Activated CD4-positive, alpha-beta T cell treated with anti-CD3 and anti-CD28 coated beads, Interleukin-2, amount 10 ng/mL, durations not matched to agents 24 days and 14 days (primary cell): Measurements from ENCODE around the gene BST1. TPM values are rescaled to one million over a fixed set of nuclear protein-coding genes. Genes with fewer than 3 reads are reported as not detected.

Source experiments
- DNase-seq: peaks from one replicate; pipeline ENCODE4 v3.0.0; 2022
- H3K27ac Mint-ChIP-seq: one replicate; pipeline ENCODE4 v1.8.0; 2022; ENCODE audit warnings: mild to moderate bottlenecking, mixed read lengths
- H3K27me3 Mint-ChIP-seq: one replicate; pipeline ENCODE4 v1.8.0; 2022; ENCODE audit warnings: mixed read lengths
- H3K36me3 Mint-ChIP-seq: one replicate; pipeline ENCODE4 v1.8.0; 2022; ENCODE audit warnings: low read depth, mild to moderate bottlenecking, mixed read lengths
- H3K4me1 Mint-ChIP-seq: one replicate; pipeline ENCODE4 v1.8.0; 2021; ENCODE audit warnings: mixed read lengths
- H3K4me3 Mint-ChIP-seq: one replicate; pipeline ENCODE4 v1.8.0; 2022; ENCODE audit warnings: mild to moderate bottlenecking, moderate library complexity, mixed read lengths
- H3K9me3 Mint-ChIP-seq: one replicate; pipeline ENCODE4 v1.8.0; 2021; ENCODE audit warnings: mixed read lengths
- intact Hi-C: fragments of 100-400 bp; cut with micrococcal nuclease; formaldehyde crosslinking; loops from one replicate; pipeline ENCODE4 v1.15.1; 2023
- total RNA-seq: library from RNA; stranded (reverse); gene quantifications from 2 replicates; pipeline ENCODE4 v1.2.3, GENCODE V29; 2022

The BST1 gene
- total RNA-seq, 1 donor from 2014 or later: 0.72 TPM

DNA sequence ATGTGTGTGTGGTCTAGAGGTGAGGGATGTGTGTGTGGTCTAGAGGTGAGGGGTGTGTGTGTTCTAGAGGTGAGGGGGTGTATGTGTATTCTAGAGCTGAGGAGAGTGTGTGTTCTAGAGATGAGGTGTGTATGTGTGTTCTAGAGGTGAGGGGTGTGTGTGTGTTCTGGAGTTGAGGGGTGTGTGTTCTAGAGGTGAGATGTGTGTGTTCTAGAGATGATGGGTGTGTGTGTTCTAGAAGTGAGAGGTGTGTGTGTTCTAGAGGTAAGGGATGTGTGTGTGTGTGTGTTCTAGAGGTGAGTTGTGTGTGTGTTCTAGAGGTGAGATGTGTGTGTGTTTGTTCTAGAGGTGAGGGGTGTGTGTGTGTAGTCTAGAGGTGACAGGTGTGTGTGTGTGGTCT is 1.3 kb downstream of the BST1 start:
- Mint-ChIP-seq H3K9me3 (no peaks in the 10 kb centered on the region), H3K27me3 (peaks cover 25% of the 10 kb centered on the region), H3K4me1 (peaks cover 11% of the 10 kb centered on the region), H3K36me3 (no peaks in the 10 kb centered on the region), H3K27ac (no peak overlapping the region), H3K4me3 (peak overlapping the region; percentile 90)
- DNase-seq: no peak
- intact Hi-C loops: no loop called here

DNA sequence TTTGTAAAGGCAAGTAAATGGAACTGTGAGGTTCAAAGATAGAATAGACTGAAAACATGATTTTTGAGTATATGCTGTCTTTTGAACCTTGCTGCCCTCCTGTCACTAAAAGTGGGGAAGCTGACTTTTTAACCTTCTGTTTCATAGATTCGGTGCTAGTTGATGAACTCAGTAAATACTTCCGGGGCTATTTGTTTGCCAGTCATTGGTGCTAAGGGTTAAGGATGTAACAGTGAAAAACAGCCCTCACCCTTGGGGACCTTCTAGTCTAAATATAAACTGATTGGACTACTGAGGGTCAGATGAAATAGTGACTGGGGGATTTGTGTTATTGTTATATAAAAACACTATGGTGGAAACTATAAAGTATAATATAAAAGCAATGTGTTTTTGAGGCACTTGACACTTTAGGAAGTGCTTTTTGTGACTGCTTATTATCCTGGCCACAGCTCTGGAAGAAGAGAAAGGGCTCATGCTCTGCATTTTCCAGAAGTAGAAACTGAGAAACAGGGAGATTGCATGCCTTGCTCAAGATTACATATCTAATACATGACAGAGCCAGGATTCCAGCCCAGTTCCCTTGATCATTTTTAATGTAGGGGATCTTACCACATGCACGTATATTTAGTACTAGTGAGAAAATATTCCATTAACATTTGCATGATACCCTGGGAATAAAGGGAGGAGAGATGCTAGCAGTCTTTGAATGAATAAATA is 3.9 kb downstream of the BST1 start:
- H3K4me3 Mint-ChIP-seq: no peak overlapping the region
- intact Hi-C loops: no loop called here

DNA sequence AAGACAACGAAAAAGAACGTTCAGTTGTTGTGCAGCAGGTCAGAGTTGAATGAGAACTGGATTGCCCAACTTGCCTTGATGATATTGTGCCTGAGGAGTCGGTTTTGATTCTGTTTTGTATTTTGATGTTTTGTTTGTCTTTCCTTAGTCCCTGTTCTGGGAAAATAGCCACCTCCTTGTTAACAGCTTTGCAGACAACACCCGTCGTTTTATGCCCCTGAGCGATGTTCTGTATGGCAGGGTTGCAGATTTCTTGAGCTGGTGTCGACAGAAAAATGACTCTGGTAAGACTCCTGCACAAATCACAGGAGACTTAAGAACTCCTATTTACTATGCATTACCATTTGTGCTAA is 4.5 kb downstream of the BST1 start:
- intact Hi-C loops: no loop called here
- Mint-ChIP-seq H3K9me3 (no peaks in the 10 kb centered on the region), H3K27me3 (peaks cover 15% of the 10 kb centered on the region), H3K36me3 (no peaks in the 10 kb centered on the region), H3K4me3 (no peak overlapping the region), H3K27ac (no peak overlapping the region), H3K4me1 (peaks cover 9% of the 10 kb centered on the region)
- no peak for DNase-seq

More for the DNA sequence above, 3.9 kb downstream of the BST1 start:
- Mint-ChIP-seq H3K27me3 (peaks cover 15% of the 10 kb centered on the region), H3K4me1 (peaks cover 11% of the 10 kb centered on the region), H3K36me3 (no peaks in the 10 kb centered on the region), H3K9me3 (no peaks in the 10 kb centered on the region), H3K27ac (no peak overlapping the region)
- DNase-seq: no peak

DNA sequence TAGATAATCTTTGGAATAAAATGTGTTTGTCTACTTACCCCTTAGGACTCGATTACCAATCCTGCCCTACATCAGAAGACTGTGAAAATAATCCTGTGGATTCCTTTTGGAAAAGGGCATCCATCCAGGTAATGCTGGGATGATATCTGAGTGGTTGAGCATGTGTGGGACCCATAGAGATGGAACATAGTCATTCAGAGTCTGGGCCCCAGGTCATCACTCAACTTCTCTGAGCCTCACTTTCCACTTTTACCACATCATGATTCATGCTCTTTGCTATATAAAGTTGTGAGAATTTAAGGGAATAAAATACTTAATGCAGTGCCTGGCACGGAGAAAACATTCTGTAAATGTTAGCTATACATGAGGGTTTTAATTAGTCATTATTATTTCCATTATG is 8.9 kb downstream of the BST1 start:
- Mint-ChIP-seq H3K36me3 (no peaks in the 10 kb centered on the region), H3K9me3 (no peaks in the 10 kb centered on the region), H3K4me3 (no peak overlapping the region), H3K4me1 (no peaks in the 10 kb centered on the region), H3K27me3 (peaks cover 2% of the 10 kb centered on the region), H3K27ac (no peak overlapping the region)
- no peak for DNase-seq
- intact Hi-C loops: no loop called here

DNA sequence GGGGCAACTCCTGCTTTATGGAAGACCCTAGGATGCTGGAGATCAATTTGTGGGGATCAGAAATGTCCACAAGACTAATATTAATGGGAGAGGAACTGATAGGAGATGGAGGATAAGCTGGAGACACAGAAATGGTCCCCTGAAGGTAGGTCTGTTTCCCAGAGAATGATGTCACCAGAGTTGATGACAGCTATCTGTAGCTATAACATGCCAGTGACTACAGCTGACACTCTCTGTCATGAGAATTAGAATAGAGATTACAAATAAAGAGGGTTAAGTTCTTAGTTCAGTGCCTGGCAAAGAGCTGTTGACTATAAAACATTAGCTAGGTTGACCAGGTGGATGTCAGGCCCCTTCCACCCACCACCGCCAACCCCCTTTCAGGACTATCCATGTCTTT is 9.3 kb downstream of the BST1 start:
- Mint-ChIP-seq H3K4me3 (no peak overlapping the region), H3K9me3 (no peaks in the 10 kb centered on the region), H3K27ac (no peak overlapping the region), H3K4me1 (no peaks in the 10 kb centered on the region), H3K27me3 (peaks cover 2% of the 10 kb centered on the region), H3K36me3 (no peaks in the 10 kb centered on the region)
- intact Hi-C loops: no loop called here
- DNase-seq: no peak

DNA sequence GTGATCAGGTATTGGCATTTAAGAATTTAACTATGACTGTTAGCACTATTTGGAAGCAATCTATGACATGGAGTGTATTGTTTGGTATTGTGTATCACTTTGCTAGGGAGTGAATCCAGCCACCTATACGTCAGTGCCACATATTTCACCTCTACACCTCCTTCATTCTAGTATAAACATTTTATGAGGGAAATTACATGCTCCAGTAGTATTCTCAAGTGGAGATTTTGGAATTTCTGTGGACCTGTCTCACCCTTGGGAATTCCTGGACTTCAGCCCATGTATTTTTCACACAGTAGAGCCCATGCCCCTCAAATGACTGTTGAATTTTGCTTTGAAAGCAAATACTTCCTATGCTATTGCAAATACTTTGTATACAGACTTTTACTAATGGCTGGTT is 11.3 kb downstream of the BST1 start:
- intact Hi-C loops: no loop called here
- H3K4me1 Mint-ChIP-seq: no peaks in the 10 kb centered on the region
- peaks cover 2% of the 10 kb centered on the region for H3K27me3 Mint-ChIP-seq

DNA sequence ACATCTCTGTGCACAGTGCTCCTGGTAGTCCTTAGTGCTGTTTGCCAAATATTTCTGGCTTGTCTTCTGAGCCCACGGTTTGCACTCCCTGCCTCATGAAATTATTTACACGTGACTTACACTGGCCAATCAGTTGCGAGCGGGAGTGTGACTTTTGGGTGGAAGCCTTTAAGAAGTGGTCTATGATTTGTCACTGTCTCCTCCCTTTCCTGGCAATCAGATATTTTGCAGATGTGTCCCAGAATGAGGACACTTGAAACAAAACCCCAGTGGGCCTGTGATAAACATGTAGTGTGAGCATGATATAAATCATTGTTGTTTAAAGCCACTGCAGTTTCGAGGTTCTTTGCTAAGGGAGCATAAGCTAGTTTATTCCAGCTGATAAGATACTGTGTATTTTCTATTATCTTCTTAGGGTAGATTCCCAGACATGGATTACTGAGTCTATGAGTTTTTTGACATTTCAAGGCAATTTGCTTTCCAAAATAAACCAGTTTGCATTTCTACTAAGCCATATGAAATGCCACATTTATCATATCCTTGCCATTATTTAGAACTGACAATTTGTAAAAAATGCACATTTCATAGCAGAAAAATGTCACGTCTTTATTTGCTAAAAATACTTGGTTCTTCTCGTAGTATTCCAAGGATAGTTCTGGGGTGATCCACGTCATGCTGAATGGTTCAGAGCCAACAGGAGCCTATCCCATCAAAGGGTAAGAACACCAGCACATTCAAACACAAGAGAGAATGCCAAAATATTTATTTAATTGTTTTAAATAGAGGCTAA is 12.0 kb downstream of the BST1 start:
- Mint-ChIP-seq H3K4me1 (no peaks in the 10 kb centered on the region), H3K27me3 (peaks cover 2% of the 10 kb centered on the region), H3K27ac (no peak overlapping the region), H3K9me3 (no peaks in the 10 kb centered on the region), H3K4me3 (no peak overlapping the region), H3K36me3 (no peaks in the 10 kb centered on the region)
- intact Hi-C loops: no loop called here
- DNase-seq: no peak

More for the DNA sequence above, 11.3 kb downstream of the BST1 start:
- Mint-ChIP-seq H3K36me3 (no peaks in the 10 kb centered on the region), H3K4me3 (no peak overlapping the region), H3K9me3 (no peaks in the 10 kb centered on the region), H3K27ac (no peak overlapping the region)
- no peak for DNase-seq

DNA sequence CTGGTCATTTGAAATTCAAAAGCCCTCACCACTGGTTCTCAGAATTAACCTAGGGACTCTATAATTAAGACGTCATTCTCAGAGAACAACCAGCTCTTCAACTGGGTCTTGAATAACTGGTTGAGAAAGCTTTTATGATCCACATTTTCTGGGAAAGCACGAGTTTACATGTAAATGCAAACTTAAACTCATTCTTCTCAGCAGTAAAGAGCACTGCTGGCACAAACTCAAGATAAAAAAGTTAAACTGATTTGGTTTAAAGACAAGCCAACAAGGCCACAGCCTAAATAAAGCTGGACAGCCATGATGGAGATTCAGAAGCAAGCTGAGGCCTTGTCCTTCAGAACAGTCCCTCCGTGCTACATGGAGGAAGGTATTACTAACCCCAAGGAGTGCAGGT is 13.2 kb downstream of the BST1 start:
- Mint-ChIP-seq H3K4me3 (no peak overlapping the region), H3K36me3 (no peaks in the 10 kb centered on the region), H3K4me1 (no peaks in the 10 kb centered on the region), H3K9me3 (no peaks in the 10 kb centered on the region), H3K27ac (no peak overlapping the region), H3K27me3 (no peaks in the 10 kb centered on the region)
- intact Hi-C loops: no loop called here
- no peak for DNase-seq

DNA sequence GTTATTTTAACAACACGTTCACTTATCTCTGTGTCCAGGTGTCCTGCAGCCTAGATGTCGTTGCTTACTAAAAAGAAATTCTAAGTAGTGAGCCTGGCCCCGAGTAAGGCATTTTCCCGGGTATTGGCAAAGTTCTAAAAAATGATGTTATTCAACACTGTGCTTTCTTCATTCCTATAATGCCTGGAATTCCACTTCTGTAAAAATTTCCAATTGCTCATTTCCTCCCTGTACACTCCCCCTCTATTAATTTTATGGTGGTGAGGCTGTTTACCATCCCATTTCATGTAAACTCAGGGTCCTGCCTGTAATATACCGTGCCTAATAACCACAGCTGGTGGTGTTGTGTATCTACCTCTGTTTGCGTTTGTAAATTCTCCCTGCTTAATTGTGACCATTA is 14.2 kb downstream of the BST1 start:
- Mint-ChIP-seq H3K36me3 (no peaks in the 10 kb centered on the region), H3K4me1 (no peaks in the 10 kb centered on the region), H3K4me3 (no peak overlapping the region), H3K27me3 (no peaks in the 10 kb centered on the region), H3K9me3 (no peaks in the 10 kb centered on the region), H3K27ac (no peak overlapping the region)
- intact Hi-C loops: no loop called here
- no peak for DNase-seq

DNA sequence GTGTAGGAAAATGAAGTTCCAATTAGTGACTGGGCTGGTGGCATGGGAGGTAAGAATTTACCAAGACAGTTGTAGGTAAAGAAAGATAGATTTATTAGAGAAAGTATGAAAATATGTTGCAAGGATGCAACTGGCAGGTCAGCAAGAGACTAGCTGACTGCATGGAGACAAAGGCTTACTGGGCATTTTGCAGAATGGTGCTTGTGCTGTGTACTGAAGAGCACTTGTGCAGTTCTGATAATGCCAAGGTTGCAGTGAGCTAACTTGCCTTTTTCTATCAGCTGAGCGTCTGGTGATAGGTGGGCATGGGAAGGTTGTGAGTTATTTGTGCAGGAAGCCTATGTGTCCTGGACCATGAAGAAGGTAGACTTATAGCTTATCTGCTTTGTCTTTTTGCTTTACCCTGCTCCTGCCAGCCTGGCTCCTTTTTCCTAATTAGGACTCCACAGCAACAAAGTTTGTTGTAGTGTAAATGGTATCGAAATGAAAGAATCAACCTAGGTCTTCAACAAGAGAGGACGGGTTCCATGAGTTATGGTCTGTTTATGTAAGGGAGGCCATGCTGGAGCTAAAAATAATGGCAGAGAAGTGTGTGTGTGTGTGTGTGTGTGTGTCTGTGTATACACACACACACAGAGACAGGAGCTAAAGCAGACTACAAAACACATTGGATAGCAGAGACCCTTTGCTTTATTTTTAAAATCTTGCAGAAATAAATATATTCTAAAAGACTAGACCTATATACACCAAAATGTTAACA is 15.0 kb downstream of the BST1 start:
- Mint-ChIP-seq H3K36me3 (no peaks in the 10 kb centered on the region), H3K9me3 (no peaks in the 10 kb centered on the region), H3K27ac (no peak overlapping the region), H3K27me3 (no peaks in the 10 kb centered on the region), H3K4me3 (no peak overlapping the region), H3K4me1 (no peaks in the 10 kb centered on the region)
- DNase-seq: no peak
- intact Hi-C loops: no loop called here

DNA sequence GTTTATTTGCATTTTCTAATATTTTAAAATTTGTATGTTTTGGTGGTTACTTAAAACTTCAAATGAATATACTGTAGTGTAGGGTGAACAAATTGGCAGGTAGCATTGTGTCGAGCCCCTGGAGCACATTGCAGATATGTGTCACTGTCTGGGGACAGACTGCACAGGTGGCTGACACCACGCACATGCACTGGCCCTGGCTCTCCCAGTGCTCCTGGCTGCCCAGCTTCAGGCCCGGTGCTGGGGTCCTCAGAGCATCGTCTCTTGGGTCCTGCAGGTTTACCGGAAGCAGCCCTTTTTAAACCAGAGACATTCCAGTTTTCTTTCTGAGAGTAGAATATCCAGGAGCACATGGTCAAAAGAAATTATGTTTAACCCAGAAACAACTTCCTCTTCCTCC is 15.6 kb downstream of the BST1 start:
- H3K27me3 Mint-ChIP-seq: no peaks in the 10 kb centered on the region
- H3K27ac Mint-ChIP-seq: no peak overlapping the region
- H3K9me3 Mint-ChIP-seq: no peaks in the 10 kb centered on the region

DNA sequence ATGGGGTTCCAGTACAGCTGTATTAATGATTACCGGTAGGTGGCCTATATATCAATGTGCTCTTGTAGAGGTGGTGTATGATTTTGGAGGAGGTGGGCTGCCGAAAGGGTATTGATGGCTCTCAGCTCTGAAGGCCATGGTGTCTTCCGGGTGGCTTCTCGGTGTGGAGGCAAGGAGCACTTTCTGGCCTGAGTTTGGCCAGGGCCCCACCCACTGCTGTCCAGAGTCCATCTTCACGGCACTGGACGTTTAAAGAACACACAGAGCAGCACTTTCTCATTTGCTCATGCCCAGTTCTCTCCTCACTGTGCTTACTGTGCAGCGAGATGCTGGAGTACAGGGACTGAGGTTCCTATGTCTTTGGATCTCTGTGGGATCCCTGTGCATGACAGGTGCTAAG is 16.1 kb downstream of the BST1 start:
- Mint-ChIP-seq H3K9me3 (no peaks in the 10 kb centered on the region), H3K4me1 (no peaks in the 10 kb centered on the region), H3K36me3 (no peaks in the 10 kb centered on the region), H3K4me3 (no peak overlapping the region), H3K27me3 (no peaks in the 10 kb centered on the region), H3K27ac (no peak overlapping the region)
- intact Hi-C loops: no loop called here
- DNase-seq: no peak

More for the DNA sequence above, 15.6 kb downstream of the BST1 start:
- intact Hi-C loops: no loop called here
- Mint-ChIP-seq H3K4me3 (no peak overlapping the region), H3K4me1 (no peaks in the 10 kb centered on the region), H3K36me3 (no peaks in the 10 kb centered on the region)
- no peak for DNase-seq

DNA sequence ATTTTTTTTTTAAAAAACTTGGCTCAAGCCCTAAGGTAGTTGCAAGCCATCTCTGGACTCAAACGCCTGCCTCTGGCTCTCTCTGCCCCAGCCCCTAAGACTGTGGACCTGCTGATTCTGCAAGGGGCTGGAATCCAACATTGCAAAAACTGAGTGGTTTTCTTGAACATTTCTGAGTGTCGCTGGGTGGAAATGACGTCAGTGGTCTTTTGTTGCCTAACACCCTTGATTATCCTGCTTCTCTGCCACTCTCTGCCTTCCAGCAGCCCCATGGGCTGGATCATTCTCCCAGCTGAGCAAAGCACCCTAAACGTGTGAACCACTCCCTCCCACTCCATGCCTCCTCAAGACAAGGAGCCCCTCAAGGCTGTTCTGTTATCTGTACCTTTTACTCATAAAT is 16.6 kb downstream of the BST1 start:
- DNase-seq: no peak
- Mint-ChIP-seq H3K4me1 (no peaks in the 10 kb centered on the region), H3K36me3 (no peaks in the 10 kb centered on the region), H3K27me3 (no peaks in the 10 kb centered on the region), H3K9me3 (no peaks in the 10 kb centered on the region), H3K27ac (no peak overlapping the region), H3K4me3 (no peak overlapping the region)
- intact Hi-C loops: no loop called here

DNA sequence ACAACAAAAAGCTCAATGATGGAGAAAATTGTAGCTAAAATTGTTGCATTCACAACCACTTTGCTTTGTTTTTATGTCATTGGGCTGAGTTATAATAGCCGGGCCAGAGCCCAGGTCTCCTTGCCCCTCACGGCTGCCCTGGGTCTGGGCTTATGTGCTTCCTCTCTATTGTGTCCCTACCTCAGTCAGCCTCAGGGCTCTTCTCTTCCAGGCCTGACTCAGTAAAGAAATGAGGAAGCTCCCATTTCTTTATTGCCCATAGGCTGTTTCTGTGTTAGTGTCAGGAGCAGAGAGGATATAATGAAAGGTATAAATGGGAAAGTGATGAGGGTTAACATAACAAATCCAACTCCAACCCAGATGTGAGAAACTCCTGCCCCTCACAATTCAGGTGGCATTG is 18.0 kb downstream of the BST1 start:
- Mint-ChIP-seq H3K36me3 (no peaks in the 10 kb centered on the region), H3K27ac (no peak overlapping the region), H3K9me3 (no peaks in the 10 kb centered on the region), H3K4me1 (no peaks in the 10 kb centered on the region), H3K4me3 (no peak overlapping the region), H3K27me3 (peaks cover 2% of the 10 kb centered on the region)
- intact Hi-C loops: no loop called here
- no peak for DNase-seq
